ENCODE measurements around the gene UQCRQ.

GRCh38 chr5:132876020-132876759, 9.7 kb downstream of the UQCRQ start:
- TF ChIP-seq CTCF (IDR thresholded peaks at IDR 0.05) (no peak), POLR2A (IDR thresholded peaks at IDR 0.05) (no peak)

Measured in thyroid gland (tissue), 4 donors.